ENCODE data around the gene APOD. TPM values are rescaled to one million over a fixed set of nuclear protein-coding genes. Genes with fewer than 3 reads are reported as not detected.

The APOD gene
- total RNA-seq, 1 donor from 2014 or later, result 1.3 TPM

- Mint-ChIP-seq H3K27me3 (ENCODE audit: low read depth) (peaks cover 8% of the 10 kb centered on the region), H3K9me3 (no peaks in the 10 kb centered on the region), H3K27ac (no peak overlapping the region), H3K4me3 (ENCODE audit: low read depth) (no peak overlapping the region), H3K4me1 (ENCODE audit: low read depth) (peaks cover 6% of the 10 kb centered on the region), H3K36me3 (ENCODE audit: low read depth) (no peaks in the 10 kb centered on the region)
- DNase-seq (ENCODE audit: low spot score), result no peak
- intact Hi-C loops (cut with micrococcal nuclease), result no loop called here
These were observed 12.4 kb downstream of the APOD start for GRCh38 chr3:195571361-195571760.

- H3K4me3 Mint-ChIP-seq (ENCODE audit: low read depth), result no peak overlapping the region
- no peaks in the 10 kb centered on the region for H3K9me3 Mint-ChIP-seq
- intact Hi-C loops (cut with micrococcal nuclease), result no loop called here
- peaks cover 6% of the 10 kb centered on the region for H3K4me1 Mint-ChIP-seq (ENCODE audit: low read depth)
- no peak overlapping the region for H3K27ac Mint-ChIP-seq
- H3K36me3 Mint-ChIP-seq (ENCODE audit: low read depth), result no peaks in the 10 kb centered on the region
- no peak for DNase-seq (ENCODE audit: low spot score)
- H3K27me3 Mint-ChIP-seq (ENCODE audit: low read depth), result peaks cover 8% of the 10 kb centered on the region
These were observed 12.8 kb downstream of the APOD start for GRCh38 chr3:195570912-195571311.

GRCh38 chr3:195570344-195570743, 13.4 kb downstream of the APOD start:
- H3K27ac Mint-ChIP-seq, result no peak overlapping the region
- DNase-seq (ENCODE audit: low spot score), result no peak
- no peaks in the 10 kb centered on the region for H3K36me3 Mint-ChIP-seq (ENCODE audit: low read depth)
- intact Hi-C loops (cut with micrococcal nuclease), result no loop called here
- no peak overlapping the region for H3K4me3 Mint-ChIP-seq (ENCODE audit: low read depth)
- peaks cover 6% of the 10 kb centered on the region for H3K4me1 Mint-ChIP-seq (ENCODE audit: low read depth)
- H3K9me3 Mint-ChIP-seq, result no peaks in the 10 kb centered on the region
- H3K27me3 Mint-ChIP-seq (ENCODE audit: low read depth), result peaks cover 8% of the 10 kb centered on the region

DNA sequence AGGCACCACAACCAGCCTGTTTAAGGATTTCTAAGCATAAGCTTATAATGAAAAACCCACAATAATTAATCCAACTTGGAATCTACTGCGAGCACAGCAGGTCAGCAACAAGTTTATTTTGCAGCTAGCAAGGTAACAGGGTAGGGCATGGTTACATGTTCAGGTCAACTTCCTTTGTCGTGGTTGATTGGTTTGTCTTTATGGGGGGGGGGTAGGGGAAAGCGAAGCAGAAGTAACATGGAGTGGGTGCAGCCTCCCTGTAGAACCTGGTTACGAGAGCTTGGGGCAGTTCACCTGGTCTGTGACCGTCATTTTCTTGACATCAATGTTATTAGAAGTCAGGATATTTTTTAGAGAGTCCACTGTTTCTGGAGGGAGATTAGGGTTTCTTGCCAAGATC, 15.1 kb downstream of the APOD start:
- Mint-ChIP-seq H3K4me1 (ENCODE audit: low read depth) (peaks cover 6% of the 10 kb centered on the region), H3K9me3 (no peaks in the 10 kb centered on the region), H3K27ac (no peak overlapping the region), H3K36me3 (ENCODE audit: low read depth) (no peaks in the 10 kb centered on the region), H3K4me3 (ENCODE audit: low read depth) (no peak overlapping the region), H3K27me3 (ENCODE audit: low read depth) (peaks cover 4% of the 10 kb centered on the region)
- intact Hi-C loops (cut with micrococcal nuclease), result no loop called here
- no peak for DNase-seq (ENCODE audit: low spot score)

DNA sequence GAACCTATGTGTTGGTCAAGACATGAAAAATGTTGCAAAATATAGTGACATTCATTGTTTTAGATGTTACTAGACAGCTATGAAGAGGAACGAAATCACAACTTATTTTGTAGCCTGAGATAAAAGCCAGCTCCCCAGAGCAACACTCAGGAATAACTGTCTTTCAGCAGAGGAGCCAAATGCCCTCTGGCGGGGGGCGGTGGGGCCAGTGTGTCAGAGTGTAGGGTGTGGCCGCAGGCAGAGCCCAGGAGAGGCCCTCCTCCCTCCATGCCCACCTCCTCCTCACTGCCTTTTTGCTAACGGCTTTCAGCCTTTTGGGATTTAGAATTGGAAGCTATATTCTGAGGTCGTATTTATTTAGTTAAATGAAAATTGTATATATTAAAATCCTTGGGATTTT, 16.9 kb downstream of the APOD start:
- no peak overlapping the region for H3K4me3 Mint-ChIP-seq (ENCODE audit: low read depth)
- no peak overlapping the region for H3K27ac Mint-ChIP-seq
- peaks cover 6% of the 10 kb centered on the region for H3K4me1 Mint-ChIP-seq (ENCODE audit: low read depth)
- H3K9me3 Mint-ChIP-seq, result no peaks in the 10 kb centered on the region
- DNase-seq (ENCODE audit: low spot score), result no peak
- H3K36me3 Mint-ChIP-seq (ENCODE audit: low read depth), result no peaks in the 10 kb centered on the region
- peaks cover 4% of the 10 kb centered on the region for H3K27me3 Mint-ChIP-seq (ENCODE audit: low read depth)
- intact Hi-C loops (cut with micrococcal nuclease), result no loop called here

- Mint-ChIP-seq H3K4me3 (ENCODE audit: low read depth) (no peak overlapping the region), H3K36me3 (ENCODE audit: low read depth) (no peaks in the 10 kb centered on the region), H3K27ac (no peak overlapping the region), H3K9me3 (no peaks in the 10 kb centered on the region), H3K4me1 (ENCODE audit: low read depth) (peaks cover 6% of the 10 kb centered on the region), H3K27me3 (ENCODE audit: low read depth) (peaks cover 4% of the 10 kb centered on the region)
- intact Hi-C loops (cut with micrococcal nuclease), result no loop called here
- DNase-seq (ENCODE audit: low spot score), result no peak
These were observed 18.0 kb downstream of the APOD start for GRCh38 chr3:195565716-195566115.

DNA sequence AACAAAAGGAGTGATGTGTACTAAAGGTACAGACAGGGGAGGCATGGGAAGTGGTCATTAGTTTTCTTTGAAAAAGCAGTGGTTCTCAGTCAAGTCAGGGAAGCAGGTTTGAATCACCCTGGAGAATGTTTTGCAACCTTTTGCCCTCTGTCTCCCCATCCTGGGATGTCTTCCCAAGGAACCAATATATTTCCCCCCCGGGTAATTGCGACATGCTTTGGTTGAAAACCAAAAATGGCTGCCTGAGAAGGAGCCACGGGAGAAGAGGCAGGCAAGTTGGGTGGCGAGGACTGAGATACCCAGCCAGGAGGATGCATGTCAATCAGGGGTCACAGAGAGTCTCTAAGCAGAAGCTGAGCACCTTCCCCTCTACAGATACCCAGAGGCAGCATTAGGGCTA, 20.4 kb downstream of the APOD start:
- intact Hi-C loops (cut with micrococcal nuclease), result no loop called here

DNA sequence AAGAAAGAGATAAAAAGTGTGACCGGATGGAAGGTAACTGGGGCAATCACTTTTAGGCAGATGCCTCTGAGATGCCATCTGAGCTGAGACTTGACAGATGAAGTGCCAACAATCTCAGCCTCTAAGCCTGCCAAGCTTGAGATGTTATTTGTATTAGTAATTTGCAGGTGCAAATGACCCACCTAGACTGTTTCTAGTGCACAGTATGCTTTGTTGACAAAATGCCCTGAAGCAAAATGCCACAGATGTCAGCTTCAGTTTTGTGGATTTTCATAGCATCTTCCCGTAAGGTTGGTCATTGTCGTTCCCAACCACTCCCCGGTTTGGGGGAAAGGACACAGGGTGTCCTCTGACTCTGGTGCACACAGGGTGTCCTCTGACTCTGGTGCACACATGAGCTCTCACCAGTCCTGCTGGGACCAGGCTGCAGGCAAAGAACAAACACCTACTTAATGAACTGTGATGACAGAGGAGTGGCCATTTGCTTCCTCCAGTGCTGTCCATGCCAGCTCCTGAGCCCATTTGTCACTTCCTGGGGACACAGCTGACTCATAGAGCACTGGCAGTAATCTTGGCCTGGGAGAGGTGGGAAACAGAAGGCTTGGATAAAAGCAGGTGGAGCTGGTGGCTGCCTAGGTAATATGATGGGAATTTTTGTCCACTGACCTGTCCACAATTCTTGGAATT, 23.9 kb downstream of the APOD start:
- H3K4me3 Mint-ChIP-seq (ENCODE audit: low read depth), result no peak overlapping the region
- no peaks in the 10 kb centered on the region for H3K27me3 Mint-ChIP-seq (ENCODE audit: low read depth)
- no peaks in the 10 kb centered on the region for H3K9me3 Mint-ChIP-seq
- H3K36me3 Mint-ChIP-seq (ENCODE audit: low read depth), result no peaks in the 10 kb centered on the region
- no peak overlapping the region for H3K27ac Mint-ChIP-seq
- no peak for DNase-seq (ENCODE audit: low spot score)
- intact Hi-C loops (cut with micrococcal nuclease), result loop anchor here (2.0 kb wide), 1 partner anchor 291 kb away; no protein-coding TSS in a partner anchor
- H3K4me1 Mint-ChIP-seq (ENCODE audit: low read depth), result peaks cover 22% of the 10 kb centered on the region

More for the DNA sequence above, 20.4 kb downstream of the APOD start:
- no peak overlapping the region for H3K4me3 Mint-ChIP-seq (ENCODE audit: low read depth)
- DNase-seq (ENCODE audit: low spot score), result no peak
- H3K9me3 Mint-ChIP-seq, result no peaks in the 10 kb centered on the region
- no peaks in the 10 kb centered on the region for H3K36me3 Mint-ChIP-seq (ENCODE audit: low read depth)
- no peak overlapping the region for H3K27ac Mint-ChIP-seq
- H3K4me1 Mint-ChIP-seq (ENCODE audit: low read depth), result peaks cover 13% of the 10 kb centered on the region
- peaks cover 4% of the 10 kb centered on the region for H3K27me3 Mint-ChIP-seq (ENCODE audit: low read depth)

DNA sequence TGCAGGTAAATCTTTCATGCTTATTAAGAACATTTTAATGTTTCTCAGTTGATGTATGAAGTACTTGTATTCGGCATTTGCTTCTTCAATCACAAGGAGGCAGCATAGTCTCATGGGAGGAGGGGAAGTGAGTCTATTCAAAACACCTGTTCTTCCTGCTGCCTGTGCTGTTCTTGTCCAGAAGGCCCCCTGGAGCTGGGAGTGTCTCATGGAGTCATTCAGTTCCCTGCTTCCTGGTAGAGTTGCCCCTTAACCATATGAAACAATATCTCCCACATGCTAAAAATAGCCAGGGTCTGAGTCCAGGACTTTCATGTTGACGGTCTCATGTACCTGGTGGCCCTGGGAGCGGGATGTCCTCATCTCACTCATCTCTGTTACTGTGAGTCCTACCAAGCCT, 25.1 kb downstream of the APOD start:
- H3K4me1 Mint-ChIP-seq (ENCODE audit: low read depth), result peaks cover 27% of the 10 kb centered on the region
- no peak overlapping the region for H3K4me3 Mint-ChIP-seq (ENCODE audit: low read depth)
- DNase-seq (ENCODE audit: low spot score), result no peak
- no peaks in the 10 kb centered on the region for H3K36me3 Mint-ChIP-seq (ENCODE audit: low read depth)
- H3K27me3 Mint-ChIP-seq (ENCODE audit: low read depth), result no peaks in the 10 kb centered on the region
- intact Hi-C loops (cut with micrococcal nuclease), result loop anchor here (2.0 kb wide), 1 partner anchor 292 kb away; no protein-coding TSS in a partner anchor
- H3K27ac Mint-ChIP-seq, result no peak overlapping the region
- no peaks in the 10 kb centered on the region for H3K9me3 Mint-ChIP-seq

GRCh38 chr3:195557322-195557721, 26.4 kb downstream of the APOD start:
- Mint-ChIP-seq H3K27ac (no peak overlapping the region), H3K9me3 (no peaks in the 10 kb centered on the region), H3K36me3 (ENCODE audit: low read depth) (no peaks in the 10 kb centered on the region), H3K27me3 (ENCODE audit: low read depth) (no peaks in the 10 kb centered on the region), H3K4me3 (ENCODE audit: low read depth) (no peak overlapping the region), H3K4me1 (ENCODE audit: low read depth) (peaks cover 31% of the 10 kb centered on the region)
- no peak for DNase-seq (ENCODE audit: low spot score)
- intact Hi-C loops (cut with micrococcal nuclease), result no loop called here

DNA sequence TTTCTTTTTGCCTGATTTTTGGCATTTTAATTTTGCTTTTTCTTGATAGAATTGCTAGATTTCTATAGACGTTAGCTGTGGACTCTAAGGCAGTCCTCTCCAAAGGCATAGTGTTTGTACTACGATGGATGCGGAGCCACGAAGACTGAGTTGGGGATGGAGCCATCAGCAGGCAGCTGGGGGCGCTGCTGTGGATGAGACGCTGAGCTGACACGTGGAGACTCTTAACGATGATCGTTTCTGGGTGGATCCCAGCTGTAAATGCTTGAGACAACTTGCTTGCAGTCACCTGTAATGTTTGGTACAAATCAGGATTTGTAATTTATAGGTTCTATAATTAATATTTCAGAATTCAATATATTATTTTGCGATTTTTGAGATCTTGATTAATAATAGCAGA, 27.4 kb downstream of the APOD start:
- Mint-ChIP-seq H3K4me3 (ENCODE audit: low read depth) (no peak overlapping the region), H3K27ac (no peak overlapping the region), H3K4me1 (ENCODE audit: low read depth) (peaks cover 38% of the 10 kb centered on the region), H3K27me3 (ENCODE audit: low read depth) (no peaks in the 10 kb centered on the region), H3K36me3 (ENCODE audit: low read depth) (no peaks in the 10 kb centered on the region), H3K9me3 (no peaks in the 10 kb centered on the region)
- intact Hi-C loops (cut with micrococcal nuclease), result no loop called here
- DNase-seq (ENCODE audit: low spot score), result no peak

GRCh38 chr3:195555110-195555509, 28.6 kb downstream of the APOD start:
- Mint-ChIP-seq H3K27me3 (ENCODE audit: low read depth) (no peaks in the 10 kb centered on the region), H3K4me1 (ENCODE audit: low read depth) (peaks cover 49% of the 10 kb centered on the region), H3K36me3 (ENCODE audit: low read depth) (no peaks in the 10 kb centered on the region), H3K27ac (peak overlapping the region; percentile 66), H3K4me3 (ENCODE audit: low read depth) (peak overlapping the region; percentile 42), H3K9me3 (no peaks in the 10 kb centered on the region)
- DNase-seq (ENCODE audit: low spot score), result no peak
- intact Hi-C loops (cut with micrococcal nuclease), result loop anchor here (2.0 kb wide), 1 partner anchor 32 kb away; no protein-coding TSS in a partner anchor

GRCh38 chr3:195554458-195554857, 29.3 kb downstream of the APOD start:
- peaks cover 52% of the 10 kb centered on the region for H3K4me1 Mint-ChIP-seq (ENCODE audit: low read depth)
- H3K4me3 Mint-ChIP-seq (ENCODE audit: low read depth), result no peak overlapping the region
- intact Hi-C loops (cut with micrococcal nuclease), result loop anchor here (2.0 kb wide), 1 partner anchor 32 kb away; no protein-coding TSS in a partner anchor
- H3K9me3 Mint-ChIP-seq, result no peaks in the 10 kb centered on the region
- H3K27me3 Mint-ChIP-seq (ENCODE audit: low read depth), result no peaks in the 10 kb centered on the region
- no peak for DNase-seq (ENCODE audit: low spot score)
- H3K27ac Mint-ChIP-seq, result no peak overlapping the region
- H3K36me3 Mint-ChIP-seq (ENCODE audit: low read depth), result no peaks in the 10 kb centered on the region

Data from activated T-helper 2 cell treated with anti-CD3 and anti-CD28 coated beads, Interferon-gamma antibody, Interleukin-2, Interleukin-4, amounts not matched to agents 10 μg/mL and 5 μg/mL and 100 μg/mL, durations not matched to agents 14 hours and 24 hours and 36 hours (primary cell).